ENCODE measurements around the gene MVK. TPM values are rescaled to one million over a fixed set of nuclear protein-coding genes. Genes with fewer than 3 reads are reported as not detected.

The MVK gene
- 8.5 and 12.6 TPM in 2 replicates for total RNA-seq

DNA sequence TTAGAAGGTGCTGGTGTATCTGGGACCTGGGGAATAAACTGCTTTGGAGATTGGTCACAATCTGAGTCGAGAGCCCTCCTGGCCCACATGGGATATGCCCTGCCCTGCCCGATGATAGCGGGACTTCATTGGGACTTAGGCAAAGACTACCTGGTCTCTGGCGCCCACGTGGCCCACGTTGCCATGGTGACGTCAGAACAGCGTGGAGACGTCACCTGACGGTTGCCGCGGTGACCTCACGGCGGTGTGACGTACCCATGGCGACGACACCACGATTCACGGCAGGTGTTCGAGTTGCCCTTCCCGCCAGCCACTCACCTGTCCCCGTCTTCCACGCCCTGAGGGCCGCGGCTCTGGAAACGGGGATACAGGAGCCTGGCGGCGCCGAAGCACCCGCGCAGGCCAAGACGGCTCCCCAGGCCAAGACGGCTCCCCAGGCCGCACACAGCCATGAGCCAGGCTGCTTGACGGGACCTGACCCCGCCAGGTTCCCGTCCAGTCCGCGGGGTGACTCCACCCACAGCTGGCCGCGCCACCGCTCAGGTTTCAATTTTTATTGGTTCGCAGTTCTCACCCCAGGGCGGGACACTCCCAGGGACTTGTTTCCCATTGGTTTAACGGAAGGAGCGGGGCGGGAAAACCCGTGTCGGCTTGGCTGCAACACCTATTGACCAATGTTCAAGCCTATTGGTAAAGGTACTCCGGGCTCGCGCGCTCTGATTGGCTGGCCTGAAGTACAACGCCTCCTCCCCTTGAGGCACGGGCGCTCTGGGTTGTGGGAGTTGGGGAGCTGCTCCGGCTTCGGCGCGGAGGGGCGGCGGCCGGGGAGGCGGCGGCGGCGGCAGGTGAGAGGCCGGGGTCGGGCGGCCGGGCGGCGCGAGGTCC lies at the start of gene MVK, which contains the start of gene MMAB:
Gene MVK, plus strand, starts transcription at position 766 of the 885 bp plus-strand sequence. CDS start 1,029 bp downstream, outside the sequence.
Gene MMAB, minus strand, starts transcription at position 476 of the 885 bp plus-strand sequence. Its CDS starts 24 bp downstream, at position 452.

Other genes starting within 250 kb of the MVK start
- not detected in 2 replicates for gene MYO1H, start 225.9 kb upstream of the MVK start, total RNA-seq
- gene KCTD10, start 96.5 kb upstream of the MVK start, total RNA-seq, result 52.8 and 55.6 TPM in 2 replicates
- gene UBE3B, start 96.2 kb upstream of the MVK start, total RNA-seq, result 25.2 and 27.4 TPM in 2 replicates
- 25.6 and 30.3 TPM in 2 replicates for gene MMAB, start 290 bp upstream of the MVK start, total RNA-seq
- under 0.01 and 0.09 TPM in 2 replicates for gene FAM222A, start 140.0 kb downstream of the MVK start, total RNA-seq

Data from bronchial smooth muscle cell (primary cell).